A673 (cell line): Measurements from ENCODE around the gene SPTAN1.

Experiments
- CTCF ChIP-seq: fragments of 300-800, 200-600 bp; sonication (generic); conservative IDR thresholded peaks from 2 replicates; pipeline ENCODE4 v1.5.1; 2017; ENCODE audit warnings: low read depth, mild to moderate bottlenecking, antibody characterized with exemption, low read length, moderate library complexity, mixed read lengths
- EZH2 ChIP-seq: fragments of 200-600 bp; sonication (generic); IDR thresholded peaks from 2 replicates; pipeline ENCODE4 v1.6.1; 2017; ENCODE audit warnings: borderline replicate concordance, low read depth, mild to moderate bottlenecking, mixed read lengths, antibody characterized with exemption, low read length; ENCODE audit not compliant: poor library complexity, severe bottlenecking

- TF ChIP-seq CTCF (no peak), EZH2 (no peak)
These were observed 41.5 kb downstream of the SPTAN1 start for GRCh38 chr9:128593856-128594255.
